GM12874 (cell line): ENCODE measurements around the gene CLDN6.

ENCODE experiments used
- TF ChIP-seq, protein P1 (sequence below): IDR thresholded peaks from 2 replicates; pipeline ENCODE4 v1.5.1; 2011; ENCODE audit warnings: low read depth, mild to moderate bottlenecking, control low read depth, low read length, moderate library complexity; ENCODE audit not compliant: insufficient read depth

The CLDN6 gene

DNA sequence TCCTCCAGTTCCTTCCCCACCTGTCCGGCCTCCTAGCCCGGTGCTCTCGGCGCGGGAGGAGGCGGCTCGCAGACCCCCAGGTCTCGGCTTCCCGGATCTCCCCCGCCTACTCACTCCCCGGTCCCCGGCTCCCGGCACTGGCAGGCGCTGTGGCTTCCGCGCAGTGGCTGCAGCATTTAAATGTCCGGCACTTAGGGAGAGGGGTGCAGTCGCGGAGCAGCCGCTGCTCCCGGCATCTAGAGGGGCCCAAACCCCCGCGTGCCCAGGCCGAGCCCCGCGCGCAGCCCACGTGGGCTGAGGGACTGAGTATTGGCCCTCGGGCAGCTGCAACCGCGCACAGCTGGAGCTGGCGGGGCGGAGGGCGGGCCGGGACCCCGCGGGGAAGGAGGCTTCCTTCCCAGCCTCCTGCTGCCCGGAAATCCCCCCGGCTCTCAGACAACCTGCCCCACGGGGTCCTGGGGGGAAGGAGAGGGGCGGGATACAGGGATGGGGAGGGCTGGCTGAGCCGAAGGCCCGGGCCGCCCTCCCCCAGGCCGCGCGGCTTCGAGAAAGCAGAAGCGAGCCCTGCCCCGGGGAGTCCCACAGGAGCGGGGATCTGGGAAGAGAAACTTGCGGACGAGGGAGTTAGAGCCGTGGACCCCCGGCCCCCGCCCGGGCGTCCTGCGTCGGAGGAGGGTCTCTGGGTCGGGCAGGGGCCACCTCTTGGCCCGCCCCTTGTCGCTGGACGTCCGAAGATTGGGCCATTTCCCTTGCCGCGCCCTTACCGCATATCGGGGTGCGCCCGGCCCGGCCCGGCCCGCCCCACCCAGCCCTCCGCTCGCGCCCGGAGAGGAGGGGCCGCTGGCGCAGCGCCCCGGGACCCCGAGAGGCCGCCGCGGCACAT is 28.0 kb upstream of the CLDN6 start, which contains the start of gene MMP25:
Gene MMP25 (plus strand): TSS at position 804 of the 883 bp plus-strand sequence. CDS start 357 bp downstream, outside the sequence.
- TF ChIP-seq, protein P1, sequence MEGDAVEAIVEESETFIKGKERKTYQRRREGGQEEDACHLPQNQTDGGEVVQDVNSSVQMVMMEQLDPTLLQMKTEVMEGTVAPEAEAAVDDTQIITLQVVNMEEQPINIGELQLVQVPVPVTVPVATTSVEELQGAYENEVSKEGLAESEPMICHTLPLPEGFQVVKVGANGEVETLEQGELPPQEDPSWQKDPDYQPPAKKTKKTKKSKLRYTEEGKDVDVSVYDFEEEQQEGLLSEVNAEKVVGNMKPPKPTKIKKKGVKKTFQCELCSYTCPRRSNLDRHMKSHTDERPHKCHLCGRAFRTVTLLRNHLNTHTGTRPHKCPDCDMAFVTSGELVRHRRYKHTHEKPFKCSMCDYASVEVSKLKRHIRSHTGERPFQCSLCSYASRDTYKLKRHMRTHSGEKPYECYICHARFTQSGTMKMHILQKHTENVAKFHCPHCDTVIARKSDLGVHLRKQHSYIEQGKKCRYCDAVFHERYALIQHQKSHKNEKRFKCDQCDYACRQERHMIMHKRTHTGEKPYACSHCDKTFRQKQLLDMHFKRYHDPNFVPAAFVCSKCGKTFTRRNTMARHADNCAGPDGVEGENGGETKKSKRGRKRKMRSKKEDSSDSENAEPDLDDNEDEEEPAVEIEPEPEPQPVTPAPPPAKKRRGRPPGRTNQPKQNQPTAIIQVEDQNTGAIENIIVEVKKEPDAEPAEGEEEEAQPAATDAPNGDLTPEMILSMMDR: no peak

- TF ChIP-seq, protein P1: no peak
Measured at GRCh38 chr16:3044708-3045107, 26.7 kb upstream of the CLDN6 start.

DNA sequence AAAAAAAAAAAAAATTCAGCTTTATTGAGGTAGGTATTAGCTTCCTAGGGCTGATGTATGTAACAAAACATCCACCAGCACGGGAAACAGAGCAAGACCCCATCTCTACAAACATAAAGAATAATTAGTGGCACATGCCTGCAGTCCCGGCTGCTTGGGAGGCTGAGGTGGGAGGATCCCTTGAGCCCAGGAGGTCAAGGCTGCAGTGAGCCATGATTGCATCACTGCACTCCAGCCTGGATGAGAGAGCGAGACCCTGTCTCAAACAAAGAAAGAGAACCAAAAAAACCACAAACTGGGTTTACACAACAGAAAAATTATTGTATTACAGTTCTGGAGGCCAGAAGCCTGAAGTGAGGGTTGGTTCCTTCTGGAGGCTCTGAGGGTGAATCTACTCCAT is 24.4 kb upstream of the CLDN6 start:
- TF ChIP-seq, protein P1: no peak

DNA sequence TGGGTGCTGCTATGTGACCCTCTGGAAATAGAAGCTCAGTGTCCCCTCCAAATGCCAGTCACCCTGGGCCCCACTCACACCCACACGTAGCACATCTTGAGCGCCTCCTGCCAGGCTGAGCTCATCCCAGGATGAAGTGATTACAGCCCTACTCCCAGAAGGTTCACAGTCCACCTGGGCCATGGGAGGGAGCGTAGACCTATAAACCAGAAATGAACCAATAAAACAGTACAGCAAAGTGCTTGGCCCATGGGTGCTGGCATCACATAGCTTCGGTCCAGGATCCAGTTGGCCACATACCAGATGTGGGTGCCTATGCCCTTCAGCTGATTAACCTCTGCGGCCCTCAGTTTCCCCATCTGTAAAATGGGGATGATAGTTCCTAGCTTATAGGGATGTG is 20.9 kb upstream of the CLDN6 start:
- TF ChIP-seq, protein P1: no peak

GRCh38 chr16:3038256-3038655 is 20.3 kb upstream of the CLDN6 start:
- TF ChIP-seq, protein P1: no peak

DNA sequence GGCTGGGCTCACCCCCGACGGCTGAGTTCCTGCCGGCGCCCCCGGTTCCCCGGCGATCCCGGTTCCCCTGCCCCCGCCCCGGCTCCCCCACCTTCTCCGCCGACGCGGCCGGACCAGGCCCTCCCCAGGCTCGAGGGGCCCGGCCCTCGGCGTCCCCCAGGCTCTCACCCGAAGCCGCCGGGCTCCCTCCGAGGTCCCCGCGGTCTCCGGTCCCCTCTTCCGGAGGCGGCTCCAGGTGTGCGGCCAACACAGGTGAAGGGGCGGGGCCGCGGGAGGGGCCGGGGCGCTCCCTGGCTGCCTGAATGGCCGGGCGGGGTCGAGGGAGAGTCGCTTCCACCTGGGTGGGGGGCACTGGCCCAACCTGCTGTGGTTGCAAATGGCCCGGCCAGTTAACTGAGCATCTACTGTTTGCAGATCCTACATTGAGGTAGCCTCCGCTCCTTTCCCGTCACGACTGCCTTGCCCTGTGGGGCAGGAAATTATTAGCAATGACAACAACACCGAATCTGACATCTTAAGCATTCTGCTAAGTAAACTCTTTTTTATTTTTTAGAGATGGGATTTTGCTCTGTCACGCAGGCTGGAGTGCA is 18.8 kb upstream of the CLDN6 start, which contains the start of gene BICDL2:
Gene BICDL2 (minus strand): TSS at position 219 of the 590 bp plus-strand sequence. CDS start 1,448 bp downstream, outside the sequence.
- TF ChIP-seq, protein P1: no peak

DNA sequence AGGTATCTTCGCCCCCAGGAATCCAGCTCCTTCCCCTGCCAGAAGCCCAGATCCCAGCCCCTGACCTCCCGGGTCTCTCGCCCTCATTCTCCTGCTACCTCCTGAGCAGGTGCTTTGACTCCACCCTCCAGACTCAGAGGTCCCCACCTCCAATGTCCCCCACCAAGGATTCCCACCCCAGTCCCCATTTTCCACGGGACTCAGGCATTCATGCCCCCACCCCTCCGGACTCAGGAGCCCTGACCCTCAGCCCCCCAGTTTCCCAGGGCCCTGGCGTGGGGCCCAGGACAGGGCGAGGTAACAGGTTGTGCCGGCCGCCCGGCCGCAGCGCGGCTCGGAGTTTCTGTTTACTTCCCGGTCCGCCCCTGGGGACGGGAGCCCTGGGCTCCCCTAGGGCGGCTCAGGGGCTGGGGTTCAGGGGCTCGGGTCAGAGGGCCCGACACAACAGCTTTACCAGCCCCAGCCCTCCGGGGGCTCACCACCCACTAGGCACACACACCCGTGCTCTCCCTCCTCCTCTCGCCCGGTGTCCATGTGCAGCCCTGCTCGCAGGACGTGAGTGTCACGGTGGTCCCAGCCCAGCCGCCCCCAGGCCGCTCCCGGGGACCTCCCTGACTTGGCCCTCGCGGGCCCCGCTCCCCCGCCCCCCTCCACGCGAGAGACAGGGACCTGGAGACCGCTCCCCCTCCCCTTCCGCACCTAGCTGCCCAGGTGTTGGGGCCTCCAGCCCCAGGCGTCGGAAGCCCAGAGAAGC is 18.2 kb upstream of the CLDN6 start:
- TF ChIP-seq, protein P1: no peak
